ENCODE data around the gene AHCTF1.

The AHCTF1 gene

DNA sequence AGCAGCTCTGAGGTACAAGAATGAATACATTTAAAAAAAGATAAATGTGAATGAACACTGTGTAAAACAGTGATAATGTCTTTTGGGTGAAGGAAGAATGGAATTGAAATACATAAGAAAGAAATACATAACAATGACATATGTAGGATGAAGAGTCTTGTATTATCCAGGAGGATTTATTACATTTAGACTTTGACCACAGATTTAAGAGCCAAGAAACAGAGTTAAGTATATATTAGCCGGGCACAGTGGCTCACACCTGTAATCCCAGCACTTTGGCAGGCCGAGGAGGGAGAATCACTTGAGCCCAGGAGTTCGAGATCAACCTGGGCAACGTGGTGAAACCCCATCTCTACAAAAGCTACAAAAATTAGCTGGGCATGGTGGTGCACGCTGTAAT is 127.9 kb downstream of the AHCTF1 start:
- TF ChIP-seq GATA1 (IDR thresholded peaks at IDR 0.05; ENCODE audit: low read depth, low read length) (no peak), POLR2A (IDR thresholded peaks at IDR 0.05; ENCODE audit: low read length) (no peak)
- no peak for DNase-seq

DNA sequence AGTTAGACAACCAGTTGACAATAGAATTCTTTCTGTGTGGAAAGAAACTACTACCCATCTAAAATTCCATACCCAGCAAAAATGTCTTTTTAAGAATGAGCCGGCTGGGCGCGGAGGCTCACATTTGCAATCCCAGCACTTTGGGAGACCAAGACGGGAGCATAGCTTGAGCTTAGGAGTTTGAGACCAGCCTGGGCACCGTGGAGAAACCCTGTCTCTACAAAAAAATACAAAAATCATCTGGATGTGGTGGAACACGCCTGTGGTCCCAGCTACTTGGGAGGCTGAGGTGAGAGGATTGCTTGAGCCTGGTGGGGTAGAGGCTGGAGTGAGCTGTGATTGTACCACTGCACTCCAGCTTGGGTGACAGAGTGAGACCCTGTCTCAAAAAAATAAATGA is 128.4 kb downstream of the AHCTF1 start:
- TF ChIP-seq GATA1 (IDR thresholded peaks at IDR 0.05; ENCODE audit: low read depth, low read length) (no peak), POLR2A (IDR thresholded peaks at IDR 0.05; ENCODE audit: low read length) (no peak)
- DNase-seq: no peak

DNA sequence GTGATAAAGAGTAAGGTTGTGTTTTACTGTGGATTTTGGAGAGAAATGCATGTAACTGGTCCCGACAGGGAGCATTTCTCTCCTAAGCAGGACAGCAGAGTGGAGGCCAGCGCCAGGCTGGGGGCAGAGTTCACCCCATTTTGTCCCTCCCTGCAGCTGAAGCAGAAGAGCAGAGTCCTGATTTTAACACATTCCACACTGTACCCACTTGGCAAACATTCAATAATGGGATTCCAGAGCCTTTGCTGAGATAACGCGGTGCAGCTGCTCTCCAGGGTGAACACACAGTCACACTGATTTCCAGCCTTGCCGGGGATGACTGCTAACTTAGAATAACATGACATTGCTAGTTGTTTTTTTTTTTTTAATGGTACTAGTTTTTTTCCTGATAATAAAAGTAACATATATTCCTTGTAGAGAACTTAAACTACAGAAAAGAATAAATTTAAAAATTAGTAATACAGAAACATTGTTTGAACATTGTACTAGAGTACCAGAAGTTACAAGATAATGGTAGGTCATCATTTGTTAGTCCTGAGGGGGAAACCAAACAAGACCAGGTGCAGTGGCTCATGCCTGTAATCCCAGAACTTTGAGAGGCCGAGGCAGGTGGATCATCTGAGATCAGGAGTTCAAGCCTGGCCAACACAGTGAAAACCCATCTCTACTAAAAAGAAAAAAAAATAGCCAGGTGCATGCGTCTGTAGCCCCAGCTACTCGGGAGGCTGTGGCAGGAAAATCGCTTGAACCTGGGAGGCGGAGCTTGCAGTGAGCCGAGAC is 130.3 kb downstream of the AHCTF1 start:
- TF ChIP-seq POLR2A (IDR thresholded peaks at IDR 0.05; ENCODE audit: low read length) (no peak), GATA1 (IDR thresholded peaks at IDR 0.05; ENCODE audit: low read depth, low read length) (no peak)
- no peak for DNase-seq

GRCh38 chr1:246800756-246801155 is 131.0 kb downstream of the AHCTF1 start:
- DNase-seq: no peak
- TF ChIP-seq GATA1 (IDR thresholded peaks at IDR 0.05; ENCODE audit: low read depth, low read length): no peak
- no peak for TF ChIP-seq POLR2A (IDR thresholded peaks at IDR 0.05; ENCODE audit: low read length)

GRCh38 chr1:246800356-246800755 is 131.4 kb downstream of the AHCTF1 start:
- TF ChIP-seq POLR2A (IDR thresholded peaks at IDR 0.05; ENCODE audit: low read length): no peak
- no peak for TF ChIP-seq GATA1 (IDR thresholded peaks at IDR 0.05; ENCODE audit: low read depth, low read length)
- no peak for DNase-seq

DNA sequence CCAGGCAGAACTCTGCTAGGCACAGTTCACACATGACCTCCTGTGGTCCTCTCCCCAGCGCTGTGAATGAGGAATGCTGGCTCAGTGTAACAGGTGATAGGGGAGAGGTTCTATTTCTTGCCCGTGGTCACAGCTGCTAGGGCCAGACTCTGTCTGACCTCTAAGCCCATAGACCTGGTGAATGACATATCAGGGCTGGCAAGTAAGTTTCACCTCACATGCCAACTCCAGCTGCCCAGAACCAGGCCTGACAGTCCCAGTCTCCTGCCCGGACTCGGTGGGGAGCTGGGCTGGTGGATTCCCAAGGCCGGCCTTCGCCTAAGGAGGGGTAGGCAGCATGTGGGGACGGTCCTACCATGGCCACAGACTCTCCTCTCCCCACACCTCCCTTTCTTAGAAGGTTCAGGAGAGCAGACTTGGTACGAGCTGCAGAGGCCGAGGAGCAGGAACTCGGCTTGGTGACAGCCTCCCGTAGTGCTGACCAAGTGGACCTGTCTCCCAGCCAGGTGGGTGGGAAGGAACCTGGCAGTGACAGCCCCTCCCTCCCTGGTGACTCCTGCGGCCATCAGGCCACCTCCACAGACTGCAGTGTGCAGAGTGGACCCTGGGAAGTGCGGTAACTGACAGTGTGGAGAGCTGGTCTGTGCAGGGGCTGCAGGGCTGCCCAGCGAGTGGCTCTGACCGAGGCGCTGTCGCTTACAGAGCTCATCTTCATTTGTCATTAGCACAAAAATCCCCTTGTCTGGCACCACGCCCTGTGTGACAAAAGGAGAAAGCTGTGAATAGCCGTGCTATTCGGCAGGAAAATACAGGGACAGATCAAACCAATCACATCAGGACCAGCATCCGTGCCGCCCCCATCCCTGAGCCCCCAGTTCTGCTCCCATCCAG is 132.9 kb downstream of the AHCTF1 start:
- TF ChIP-seq POLR2A (IDR thresholded peaks at IDR 0.05; ENCODE audit: low read length) (no peak), GATA1 (IDR thresholded peaks at IDR 0.05; ENCODE audit: low read depth, low read length) (no peak)
- DNase-seq: no peak

- TF ChIP-seq POLR2A (IDR thresholded peaks at IDR 0.05; ENCODE audit: low read length) (no peak), GATA1 (IDR thresholded peaks at IDR 0.05; ENCODE audit: low read depth, low read length) (no peak)
- DNase-seq: no peak
Measured at GRCh38 chr1:246798107-246798506, 133.6 kb downstream of the AHCTF1 start.

DNA sequence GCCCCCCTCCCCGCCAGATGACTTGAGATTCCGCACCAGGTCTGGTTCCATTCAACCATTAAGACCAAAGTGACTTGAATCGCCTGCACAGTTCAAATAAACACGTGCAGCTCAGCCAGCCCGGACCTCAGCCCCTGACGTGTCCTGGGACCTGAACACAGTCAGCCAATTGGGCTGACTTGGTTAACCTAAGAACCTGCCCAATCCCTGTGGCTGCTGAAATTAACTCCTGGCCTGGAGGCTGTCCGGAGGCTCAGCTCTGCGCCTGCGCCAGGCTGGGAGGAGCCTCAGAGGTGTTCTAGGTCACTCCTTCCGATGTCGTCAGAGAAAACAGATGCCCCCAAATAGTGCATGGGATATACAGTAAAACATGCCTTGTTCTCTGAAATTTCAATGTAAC is 134.2 kb downstream of the AHCTF1 start:
- no peak for DNase-seq
- no peak for TF ChIP-seq GATA1 (IDR thresholded peaks at IDR 0.05; ENCODE audit: low read depth, low read length)
- TF ChIP-seq POLR2A (IDR thresholded peaks at IDR 0.05; ENCODE audit: low read length): no peak

- no peak for DNase-seq
- TF ChIP-seq POLR2A (IDR thresholded peaks at IDR 0.05; ENCODE audit: low read length): no peak
- TF ChIP-seq GATA1 (IDR thresholded peaks at IDR 0.05; ENCODE audit: low read depth, low read length): no peak
Measured at GRCh38 chr1:246797157-246797556, 134.6 kb downstream of the AHCTF1 start.

DNA sequence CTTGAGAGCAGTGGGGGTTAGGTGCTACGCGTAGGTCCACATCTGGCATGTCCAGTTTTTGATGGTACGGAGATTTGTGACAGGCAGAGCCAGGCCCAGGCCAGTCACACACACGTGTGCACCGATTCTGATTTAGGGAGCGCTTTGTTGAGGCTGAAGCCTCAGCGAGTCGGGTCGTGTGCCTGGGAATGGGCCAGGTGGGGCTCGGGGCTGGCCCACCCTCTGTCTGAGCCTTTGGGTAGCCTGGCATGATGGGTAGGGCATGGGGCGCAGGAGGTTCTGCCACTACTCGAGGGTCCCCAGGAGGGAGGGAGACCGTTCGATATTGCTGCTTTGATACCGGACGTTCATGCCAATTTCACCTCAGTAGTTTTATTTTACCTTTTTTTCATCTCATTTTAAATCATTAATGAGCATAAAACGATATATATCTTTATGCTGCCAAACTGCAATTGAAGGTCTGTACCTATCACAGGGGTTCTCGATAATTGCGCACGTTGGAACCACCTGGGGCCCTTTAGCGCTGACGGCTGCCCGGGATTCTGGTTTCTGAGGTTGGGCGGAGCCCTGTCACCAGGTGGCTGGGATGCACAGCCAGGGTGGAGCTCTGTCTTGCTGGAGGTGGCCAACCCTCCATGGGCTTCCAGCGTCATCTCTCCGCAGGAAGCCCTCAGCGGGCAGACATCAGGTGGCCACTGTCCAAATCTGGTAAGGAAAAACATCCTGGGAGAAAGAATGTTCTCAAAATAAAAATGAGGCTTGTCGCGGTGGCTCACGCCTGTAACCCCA is 135.6 kb downstream of the AHCTF1 start:
- no peak for TF ChIP-seq GATA1 (IDR thresholded peaks at IDR 0.05; ENCODE audit: low read depth, low read length)
- TF ChIP-seq POLR2A (IDR thresholded peaks at IDR 0.05; ENCODE audit: low read length): no peak

DNA sequence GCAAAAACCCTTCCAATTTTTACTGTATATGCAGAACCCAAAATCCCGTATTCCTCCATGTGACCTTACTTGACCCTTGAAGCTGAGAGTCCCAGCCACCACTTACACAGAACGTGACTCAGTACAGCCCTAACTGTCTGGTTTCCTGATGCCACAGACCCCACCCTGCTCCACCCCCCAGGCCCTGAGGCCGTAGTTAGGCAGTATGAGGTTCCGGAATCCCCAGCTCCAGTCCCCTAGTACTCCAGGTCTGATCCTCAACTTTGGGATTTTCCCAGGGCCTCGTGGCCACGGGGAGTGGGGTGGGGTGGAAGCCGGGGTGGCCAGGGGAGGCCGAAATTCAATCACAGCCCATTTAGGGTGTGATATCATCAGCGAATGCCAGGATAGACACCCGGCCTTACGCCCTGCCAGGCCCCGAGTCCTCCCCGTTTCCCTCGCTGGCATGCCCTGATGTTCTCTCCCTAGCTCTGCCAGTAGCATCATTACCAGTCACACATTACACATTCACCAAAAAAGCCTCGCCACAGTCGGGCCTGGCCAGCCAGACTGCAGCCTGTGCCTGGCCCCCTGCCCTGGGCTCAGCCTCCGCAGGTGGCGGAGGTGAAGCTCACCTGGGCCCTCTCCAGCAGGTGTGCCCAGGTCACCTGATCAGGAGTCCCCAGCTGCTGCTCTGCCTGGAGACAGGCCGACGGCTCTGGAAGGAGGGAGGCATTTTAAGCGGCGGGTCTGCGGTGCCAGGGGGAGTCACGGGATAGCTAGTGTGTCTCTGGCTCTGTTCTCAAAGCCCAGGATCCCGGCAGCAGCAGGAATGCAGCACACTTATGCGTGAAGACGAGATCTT is 136.7 kb downstream of the AHCTF1 start:
- no peak for DNase-seq
- TF ChIP-seq POLR2A (IDR thresholded peaks at IDR 0.05; ENCODE audit: low read length) (no peak), GATA1 (IDR thresholded peaks at IDR 0.05; ENCODE audit: low read depth, low read length) (no peak)

More for the DNA sequence above, 135.6 kb downstream of the AHCTF1 start:
- no peak for DNase-seq

DNA sequence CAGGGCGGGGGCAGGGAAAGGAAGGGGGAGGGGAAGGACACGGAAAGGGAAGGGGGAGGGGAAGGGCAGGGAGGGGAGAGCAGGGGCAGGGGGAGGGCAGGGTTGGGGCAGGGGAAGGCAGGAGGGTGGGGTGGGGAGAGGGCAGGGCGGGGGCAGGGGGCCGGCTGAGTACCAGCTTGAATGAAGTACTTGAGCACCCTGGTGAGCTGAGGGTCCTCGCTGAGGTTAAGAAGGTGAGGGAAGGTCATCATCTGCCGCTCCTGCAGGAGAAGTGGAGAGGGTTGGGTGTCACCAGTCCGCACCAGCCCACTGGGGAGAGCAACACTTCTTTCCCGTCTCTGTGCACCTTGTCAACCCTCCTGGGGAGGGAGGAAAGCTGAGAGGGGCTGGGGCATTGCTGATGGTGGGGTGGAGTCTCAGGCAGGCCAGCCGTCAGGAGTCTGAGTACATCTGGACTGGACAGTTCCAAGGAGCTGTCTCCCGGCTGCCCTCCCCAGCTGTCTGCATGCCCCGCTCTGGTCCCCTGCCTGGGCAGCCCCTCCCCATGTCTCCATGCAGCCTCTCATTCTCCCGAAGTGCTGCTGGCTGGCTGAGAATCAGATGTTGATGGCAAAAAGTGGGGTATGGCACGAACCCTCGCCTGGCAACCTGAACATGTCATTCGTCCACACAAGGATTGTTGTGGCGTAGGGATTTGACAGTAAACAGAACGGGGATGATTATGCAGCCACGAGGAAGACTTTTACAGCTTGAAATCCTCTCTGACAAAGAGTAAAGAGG is 137.5 kb downstream of the AHCTF1 start:
- TF ChIP-seq POLR2A (IDR thresholded peaks at IDR 0.05; ENCODE audit: low read length): no peak
- no peak for TF ChIP-seq GATA1 (IDR thresholded peaks at IDR 0.05; ENCODE audit: low read depth, low read length)
- DNase-seq: no peak

Data from erythroblast (primary cell).